NCI-H82 (cell line): ENCODE results near the gene PLPPR3.

Experiments
- DNase-seq: peaks from one replicate; lab custom pipeline; 2025; lab: John Stamatoyannopoulos, UW

The PLPPR3 gene

GRCh38 chr19:796692-797527 is 24.8 kb downstream of the PLPPR3 start, which contains the start of gene PTBP1:
TSS of gene PTBP1 (plus strand) at chr19:797452. CDS start at chr19:797498, 46 bp downstream.
- peak; percentile 100 for DNase-seq

- DNase-seq = no peak
Measured at GRCh38 chr19:795691-796581, 25.8 kb downstream of the PLPPR3 start.

- no peak for DNase-seq
Measured at GRCh38 chr19:795073-795611, 26.6 kb downstream of the PLPPR3 start.

- DNase-seq = no peak
Measured at GRCh38 chr19:793806-794205, 27.9 kb downstream of the PLPPR3 start.

GRCh38 chr19:792306-792885 is 29.4 kb downstream of the PLPPR3 start:
- no peak for DNase-seq

GRCh38 chr19:791567-792305 is 30.0 kb downstream of the PLPPR3 start:
- DNase-seq = peak; percentile 84

- no peak for DNase-seq
Measured at GRCh38 chr19:791007-791566, 30.7 kb downstream of the PLPPR3 start.

- no peak for DNase-seq
Measured at GRCh38 chr19:789701-790060, 32.1 kb downstream of the PLPPR3 start.

GRCh38 chr19:788983-789700 is 32.6 kb downstream of the PLPPR3 start:
- no peak for DNase-seq

- DNase-seq = peak; percentile 65
Measured at GRCh38 chr19:788686-788982, 33.1 kb downstream of the PLPPR3 start.

- no peak for DNase-seq
Measured at GRCh38 chr19:787536-787935, 34.2 kb downstream of the PLPPR3 start.

- DNase-seq = no peak
Measured at GRCh38 chr19:784541-784940, 37.2 kb downstream of the PLPPR3 start.

- no peak for DNase-seq
Measured at GRCh38 chr19:782878-783668, 38.7 kb downstream of the PLPPR3 start.

GRCh38 chr19:782185-782877 is 39.4 kb downstream of the PLPPR3 start:
- DNase-seq = no peak

- DNase-seq = no peak
Measured at GRCh38 chr19:781800-782184, 40.0 kb downstream of the PLPPR3 start.

- DNase-seq = no peak
Measured at GRCh38 chr19:780935-781334, 40.8 kb downstream of the PLPPR3 start.

GRCh38 chr19:778910-779653 is 42.7 kb downstream of the PLPPR3 start:
- peak; percentile 40 for DNase-seq

GRCh38 chr19:776549-776948 is 45.2 kb downstream of the PLPPR3 start:
- no peak for DNase-seq
